Esophagus squamous epithelium (tissue), 4 donors: ENCODE measurements around the gene DYNC2H1.

Source experiments
- POLR2A ChIP-seq, 4 donors: fragments of 450-650 bp; IDR thresholded peaks; one replicate each; pipeline ENCODE4 v1.6.1; 2017; ENCODE audit warnings: antibody characterized with exemption in 4 of 4, mild to moderate bottlenecking in 4 of 4, moderate library complexity in 3 of 4
- TF ChIP-seq, protein P1 (sequence below), 6 experiments: fragments of 450-650 bp in 4 of 6; fragments of 200-600 bp in 2 of 6; sonication (generic) in 2 of 6; IDR thresholded peaks; one replicate each; pipeline ENCODE4 v1.5.1; 2016 to 2019; ENCODE audit warnings: antibody characterized with exemption in 6 of 6, mild to moderate bottlenecking in 4 of 6, moderate library complexity in 4 of 6

DNA sequence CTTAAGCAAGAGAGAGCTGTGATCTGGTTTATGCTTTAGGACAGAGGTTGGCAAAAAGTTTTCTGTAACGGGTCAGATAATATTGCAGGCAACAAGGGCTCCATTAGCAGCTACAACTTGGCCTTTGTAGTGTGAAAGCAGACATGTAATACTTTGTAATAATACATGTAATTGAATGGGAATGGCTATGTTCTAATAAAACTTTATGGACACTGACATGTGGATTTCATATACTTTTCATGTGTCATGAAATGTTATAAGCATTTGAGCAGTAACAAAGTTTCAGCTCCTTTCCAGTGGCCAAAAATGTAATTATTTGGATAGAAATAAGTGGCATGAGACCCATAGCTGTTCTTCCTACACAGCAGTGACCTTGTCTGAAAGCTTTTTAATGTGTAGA, 3.1 kb downstream of the DYNC2H1 start:
- TF ChIP-seq, protein P1, sequence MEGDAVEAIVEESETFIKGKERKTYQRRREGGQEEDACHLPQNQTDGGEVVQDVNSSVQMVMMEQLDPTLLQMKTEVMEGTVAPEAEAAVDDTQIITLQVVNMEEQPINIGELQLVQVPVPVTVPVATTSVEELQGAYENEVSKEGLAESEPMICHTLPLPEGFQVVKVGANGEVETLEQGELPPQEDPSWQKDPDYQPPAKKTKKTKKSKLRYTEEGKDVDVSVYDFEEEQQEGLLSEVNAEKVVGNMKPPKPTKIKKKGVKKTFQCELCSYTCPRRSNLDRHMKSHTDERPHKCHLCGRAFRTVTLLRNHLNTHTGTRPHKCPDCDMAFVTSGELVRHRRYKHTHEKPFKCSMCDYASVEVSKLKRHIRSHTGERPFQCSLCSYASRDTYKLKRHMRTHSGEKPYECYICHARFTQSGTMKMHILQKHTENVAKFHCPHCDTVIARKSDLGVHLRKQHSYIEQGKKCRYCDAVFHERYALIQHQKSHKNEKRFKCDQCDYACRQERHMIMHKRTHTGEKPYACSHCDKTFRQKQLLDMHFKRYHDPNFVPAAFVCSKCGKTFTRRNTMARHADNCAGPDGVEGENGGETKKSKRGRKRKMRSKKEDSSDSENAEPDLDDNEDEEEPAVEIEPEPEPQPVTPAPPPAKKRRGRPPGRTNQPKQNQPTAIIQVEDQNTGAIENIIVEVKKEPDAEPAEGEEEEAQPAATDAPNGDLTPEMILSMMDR (IDR thresholded peaks at IDR 0.05) = no peak
- TF ChIP-seq POLR2A (IDR thresholded peaks at IDR 0.05) = no peak
